Breast epithelium (tissue), 4 donors: Measurements from ENCODE around the gene HTRA3. TPM values are rescaled to one million over a fixed set of nuclear protein-coding genes. Genes with fewer than 3 reads are reported as not detected.

Experiments
- DNase-seq, 2 donors: peaks; one replicate each; pipeline ENCODE4 v3.0.0-alpha.2; 2019; ENCODE audit warnings: low spot score in 2 of 2
- H3K27ac ChIP-seq, 2 donors: fragments of 200-600 bp; sonication (generic) in 1 of 2; one replicate each; pipeline ENCODE4 v1.5.1; 2016 to 2019; ENCODE audit warnings: mild to moderate bottlenecking in 1 of 2
- H3K27me3 ChIP-seq, 2 donors: fragments of 200-600 bp; sonication (generic) in 1 of 2; one replicate each; pipeline versions ENCODE4 v1.5.1 to v1.6.0; 2017 to 2019; ENCODE audit warnings: control low read depth in 1 of 2, mild to moderate bottlenecking in 1 of 2
- H3K36me3 ChIP-seq: fragments of 200-600 bp; one replicate; pipeline ENCODE4 v1.5.1; 2019
- H3K4me1 ChIP-seq, 2 donors: fragments of 200-600 bp; sonication (generic); one replicate each; pipeline ENCODE4 v1.5.1; 2016 to 2019; ENCODE audit warnings: control low read depth in 1 of 2
- H3K4me3 ChIP-seq, 3 donors: fragments of 200-600 bp; sonication (generic); 1 replicate in 2 of 3; 2 replicates in 1 of 3; pipeline ENCODE4 v1.5.1; 2016 to 2019; ENCODE audit warnings: mild to moderate bottlenecking in 3 of 3, moderate library complexity in 2 of 3
- H3K9me3 ChIP-seq, 2 donors: fragments of 200-600 bp; sonication (generic) in 1 of 2; one replicate each; pipeline ENCODE4 v1.5.1; 2016 to 2019; ENCODE audit warnings: control low read depth in 1 of 2
- CTCF ChIP-seq, 3 donors: fragments of 450-650 bp; IDR thresholded peaks; one replicate each; pipeline ENCODE4 v1.5.1; 2016 to 2017; ENCODE audit warnings: antibody characterized with exemption in 3 of 3, mild to moderate bottlenecking in 3 of 3, moderate library complexity in 3 of 3
- POLR2A ChIP-seq: fragments of 450-650 bp; IDR thresholded peaks from one replicate; pipeline ENCODE4 v1.6.1; 2016; ENCODE audit warnings: antibody characterized with exemption, mild to moderate bottlenecking, moderate library complexity
- POLR2AphosphoS5 ChIP-seq, 3 donors: sonication (generic); formaldehyde crosslinking; IDR thresholded peaks; one replicate each; pipeline ENCODE4 v1.6.1; 2017; ENCODE audit warnings: antibody characterized with exemption in 3 of 3
- intact Hi-C: fragments of 100-400 bp; cut with DNase I; formaldehyde crosslinking; loops from one replicate; pipeline ENCODE4 v1.15.1; 2023; ENCODE audit warnings: low total_unique reads
- total RNA-seq, 3 donors: library from RNA; depleted of rRNA; stranded (reverse); fragments of >200 nt; gene quantifications; one replicate each; pipeline ENCODE4 v1.1.0, GENCODE V29; 2016

Gene HTRA3
- total RNA-seq, 3 donors from 2014 or later = 8.5 to 53.9 (median 19.7) TPM

DNA sequence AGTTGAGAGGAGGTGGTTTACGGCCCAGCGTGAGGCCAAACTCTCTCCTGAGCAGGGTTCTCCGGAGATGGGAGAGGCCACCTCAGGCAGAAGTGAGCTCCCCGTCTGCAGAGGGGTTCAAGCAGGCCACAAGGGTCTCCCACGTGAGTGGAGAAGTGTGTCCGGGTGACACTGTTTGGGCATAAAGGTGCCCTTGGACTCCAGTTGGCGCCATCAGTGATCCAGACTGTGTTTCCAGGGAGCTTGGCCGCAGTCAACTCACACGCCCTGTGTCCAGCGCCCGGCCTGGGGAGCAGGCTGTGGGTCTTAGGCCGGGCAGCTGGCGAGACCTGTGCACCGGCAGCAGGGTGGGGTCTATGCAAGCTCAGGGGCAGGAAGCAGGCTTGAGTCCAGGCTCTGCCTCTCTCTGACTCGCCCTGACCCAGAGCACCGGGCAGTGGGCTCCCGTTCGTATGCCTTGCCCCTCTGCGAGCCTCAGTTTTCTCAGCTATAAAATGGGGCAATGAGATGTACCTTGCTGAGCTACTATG lies 24.6 kb upstream of the HTRA3 start:
- Histone ChIP-seq H3K9me3 (no peaks in the 10 kb centered on the region), H3K27ac (no peak overlapping the region), H3K4me1 (no peaks in the 10 kb centered on the region), H3K4me3 (no peak overlapping the region), H3K36me3 (no peaks in the 10 kb centered on the region), H3K27me3 (no peaks in the 10 kb centered on the region)
- intact Hi-C loops = loop anchor here (1.0 to 10.0 kb wide), 2 partner anchors 14 to 170 kb away; no protein-coding TSS in a partner anchor
- TF ChIP-seq POLR2A (no peak), CTCF (IDR thresholded peaks at IDR 0.05) (no peak), POLR2AphosphoS5 (IDR thresholded peaks at IDR 0.05) (no peak)
- DNase-seq = no peak

DNA sequence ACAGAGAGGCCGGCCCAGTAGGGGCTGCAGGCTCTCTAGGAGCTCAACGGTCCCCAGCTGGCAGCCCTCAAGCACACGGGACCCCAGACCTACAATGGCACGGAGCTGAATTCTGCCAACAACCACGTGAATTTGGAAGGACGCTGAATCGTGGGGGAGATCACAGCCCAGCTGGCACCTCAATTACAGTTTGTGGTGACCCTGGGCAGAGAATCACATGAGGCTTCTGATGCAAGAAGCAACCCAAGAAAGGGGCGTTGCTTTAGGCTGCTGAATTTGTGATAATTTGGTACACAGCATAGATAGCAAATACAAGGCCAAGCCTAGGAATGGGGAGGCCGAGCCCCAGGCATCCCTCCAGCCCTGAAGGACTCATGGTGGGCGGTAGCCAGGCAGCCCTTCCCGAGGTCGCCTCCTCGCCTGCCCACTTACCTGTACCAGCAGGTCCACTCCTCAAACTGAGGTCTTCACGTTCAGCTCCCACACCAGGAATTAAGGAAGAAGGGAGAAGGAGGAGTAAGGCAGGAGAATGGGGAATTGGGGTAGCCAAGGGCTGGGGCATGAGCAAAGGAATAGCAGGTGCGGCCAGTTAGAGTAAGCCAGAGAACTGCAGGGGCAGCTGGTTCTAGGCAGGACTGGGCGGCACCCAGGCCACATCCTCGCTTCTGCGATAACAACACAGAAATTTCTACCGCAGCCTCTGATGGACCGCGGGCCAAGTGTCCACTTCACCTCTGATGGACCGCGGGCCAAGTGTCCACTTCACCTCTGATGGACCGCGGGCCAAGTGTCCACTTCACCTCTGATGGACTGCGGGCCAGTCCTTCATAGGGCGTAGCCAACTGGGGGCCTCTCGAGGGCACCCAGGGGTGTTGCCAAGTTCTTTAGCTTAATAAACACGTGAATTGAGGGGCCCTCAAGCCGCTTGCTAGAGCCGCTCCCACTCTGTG lies 23.4 kb upstream of the HTRA3 start:
- peak overlapping the region in 1 of 2 donors; percentile 64 for H3K27ac ChIP-seq
- no peak for DNase-seq
- no peak overlapping the region for H3K4me3 ChIP-seq

DNA sequence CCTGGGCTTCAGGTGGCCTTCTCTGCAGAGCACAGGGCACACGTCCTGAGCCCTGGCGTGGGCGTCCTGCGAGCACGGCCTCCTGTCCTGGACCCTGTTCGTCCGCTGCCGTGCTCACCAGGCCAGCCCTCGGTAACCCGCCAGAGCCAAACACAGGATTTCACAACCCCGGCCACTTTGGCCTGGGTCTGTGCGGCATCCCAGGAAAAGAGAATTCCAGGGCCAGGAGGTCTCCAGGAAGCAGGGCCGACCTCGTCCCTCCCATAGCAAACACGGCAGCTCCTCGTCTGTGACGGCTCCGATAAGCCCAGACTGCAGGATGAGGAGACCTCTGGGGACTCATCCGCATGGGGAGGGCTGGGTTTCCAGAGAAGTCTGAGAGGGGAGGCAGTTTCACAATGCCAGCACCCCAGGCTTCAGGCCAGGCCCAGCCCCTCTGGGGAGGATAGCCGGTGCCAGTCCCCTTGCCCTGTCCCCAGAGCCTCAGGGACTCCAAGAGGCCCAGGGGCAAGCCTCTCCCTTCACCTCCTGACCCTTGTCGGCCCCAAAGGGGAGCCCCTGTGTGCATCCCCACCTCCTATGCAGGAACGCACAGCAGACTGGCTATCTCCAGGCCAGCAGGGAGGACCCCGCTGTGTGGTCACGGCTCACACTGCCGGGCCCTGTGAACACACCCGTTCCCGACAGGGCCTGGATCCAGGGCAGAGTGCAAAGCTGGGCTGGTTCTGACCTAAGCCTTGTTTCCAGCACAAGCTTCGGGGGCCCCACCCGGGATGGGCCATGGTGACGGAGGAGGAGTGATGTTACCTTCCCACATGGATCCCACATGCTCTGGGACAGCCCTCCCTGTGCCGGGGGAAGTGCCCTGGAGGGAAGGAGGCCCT lies 22.3 kb upstream of the HTRA3 start:
- H3K36me3 ChIP-seq = no peaks in the 10 kb centered on the region
- intact Hi-C loops = loop anchor here (10.0 kb wide), 1 partner anchor 168 kb away; no protein-coding TSS in a partner anchor
- peak overlapping the region in 1 of 2 donors; percentile 64 for H3K27ac ChIP-seq
- TF ChIP-seq POLR2AphosphoS5 (IDR thresholded peaks at IDR 0.05) (peak in 1 of 3 donors; percentile 48), POLR2A (no peak)
- H3K4me1 ChIP-seq = no peaks in the 10 kb centered on the region
- DNase-seq = no peak
- no peaks in the 10 kb centered on the region for H3K27me3 ChIP-seq
- H3K4me3 ChIP-seq = no peak overlapping the region
- H3K9me3 ChIP-seq = no peaks in the 10 kb centered on the region

More for the DNA sequence above, 23.4 kb upstream of the HTRA3 start:
- no peaks in the 10 kb centered on the region for H3K27me3 ChIP-seq
- no peak for TF ChIP-seq POLR2AphosphoS5 (IDR thresholded peaks at IDR 0.05)
- no peak for TF ChIP-seq CTCF (IDR thresholded peaks at IDR 0.05)
- intact Hi-C loops = loop anchor here (1.0 to 10.0 kb wide), 2 partner anchors 13 to 169 kb away; no protein-coding TSS in a partner anchor
- no peaks in the 10 kb centered on the region for H3K36me3 ChIP-seq
- H3K9me3 ChIP-seq = no peaks in the 10 kb centered on the region
- H3K4me1 ChIP-seq = no peaks in the 10 kb centered on the region

DNA sequence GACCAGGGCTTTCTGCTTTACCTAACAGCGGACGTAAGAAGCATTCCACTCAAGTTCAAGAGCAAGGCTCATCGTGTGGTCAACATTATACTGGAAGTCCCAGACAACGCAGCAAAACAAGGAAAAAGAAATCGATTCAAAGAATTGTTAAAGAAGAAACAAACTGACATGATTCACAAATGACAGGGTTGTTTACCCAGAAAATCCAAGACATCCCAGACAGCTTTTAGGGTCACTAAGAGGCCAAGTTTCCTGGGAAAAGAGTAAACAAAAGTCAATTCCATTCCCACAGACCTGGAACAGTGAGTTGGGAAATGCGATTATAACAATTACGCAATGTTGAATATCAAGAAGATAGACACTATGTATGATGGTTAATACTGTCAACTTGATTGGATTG lies 21.5 kb upstream of the HTRA3 start:
- Histone ChIP-seq H3K27me3 (no peaks in the 10 kb centered on the region), H3K36me3 (no peaks in the 10 kb centered on the region), H3K9me3 (no peaks in the 10 kb centered on the region), H3K4me3 (no peak overlapping the region), H3K27ac (peak overlapping the region in 1 of 2 donors; percentile 64), H3K4me1 (no peaks in the 10 kb centered on the region)
- intact Hi-C loops = loop anchor here (10.0 kb wide), 1 partner anchor 167 kb away; no protein-coding TSS in a partner anchor
- TF ChIP-seq CTCF (IDR thresholded peaks at IDR 0.05) (no peak), POLR2A (no peak), POLR2AphosphoS5 (IDR thresholded peaks at IDR 0.05) (no peak)
- no peak for DNase-seq

DNA sequence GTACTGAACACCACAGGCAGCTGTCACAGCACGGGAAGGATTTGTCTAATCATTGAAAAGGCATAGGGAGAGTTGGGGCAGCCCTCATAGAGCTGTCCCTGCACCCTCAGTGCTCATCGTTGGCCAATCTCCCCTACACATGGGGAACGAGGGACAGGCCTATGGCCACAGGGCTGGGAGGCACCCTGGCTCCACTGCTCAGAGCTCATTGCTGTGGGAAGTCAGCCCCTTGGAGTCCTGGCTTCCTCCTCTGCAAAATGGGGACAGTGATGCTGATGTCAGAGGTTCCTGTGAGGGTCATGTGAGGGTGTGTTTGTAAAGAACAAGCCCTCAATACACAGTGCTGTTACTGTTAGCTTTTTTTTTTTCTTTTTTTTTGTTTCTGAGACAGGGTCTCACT lies 19.3 kb upstream of the HTRA3 start:
- Histone ChIP-seq H3K4me1 (no peaks in the 10 kb centered on the region), H3K27ac (no peak overlapping the region), H3K27me3 (no peaks in the 10 kb centered on the region), H3K36me3 (no peaks in the 10 kb centered on the region), H3K4me3 (no peak overlapping the region), H3K9me3 (no peaks in the 10 kb centered on the region)
- intact Hi-C loops = no loop called here
- no peak for DNase-seq
- TF ChIP-seq POLR2AphosphoS5 (IDR thresholded peaks at IDR 0.05) (no peak), POLR2A (no peak), CTCF (IDR thresholded peaks at IDR 0.05) (no peak)
